HG02885 (cell line): ENCODE measurements around the gene SULT1E1.

Experiments used
- ATAC-seq: cut with Tn5 transposase; IDR thresholded peaks from one replicate; pipeline ENCODE4 v1.9.1; 2021; ENCODE audit warnings: mild to moderate bottlenecking; ENCODE audit not compliant: unreplicated experiment, poor library complexity

Gene SULT1E1, protein sequence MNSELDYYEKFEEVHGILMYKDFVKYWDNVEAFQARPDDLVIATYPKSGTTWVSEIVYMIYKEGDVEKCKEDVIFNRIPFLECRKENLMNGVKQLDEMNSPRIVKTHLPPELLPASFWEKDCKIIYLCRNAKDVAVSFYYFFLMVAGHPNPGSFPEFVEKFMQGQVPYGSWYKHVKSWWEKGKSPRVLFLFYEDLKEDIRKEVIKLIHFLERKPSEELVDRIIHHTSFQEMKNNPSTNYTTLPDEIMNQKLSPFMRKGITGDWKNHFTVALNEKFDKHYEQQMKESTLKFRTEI

DNA sequence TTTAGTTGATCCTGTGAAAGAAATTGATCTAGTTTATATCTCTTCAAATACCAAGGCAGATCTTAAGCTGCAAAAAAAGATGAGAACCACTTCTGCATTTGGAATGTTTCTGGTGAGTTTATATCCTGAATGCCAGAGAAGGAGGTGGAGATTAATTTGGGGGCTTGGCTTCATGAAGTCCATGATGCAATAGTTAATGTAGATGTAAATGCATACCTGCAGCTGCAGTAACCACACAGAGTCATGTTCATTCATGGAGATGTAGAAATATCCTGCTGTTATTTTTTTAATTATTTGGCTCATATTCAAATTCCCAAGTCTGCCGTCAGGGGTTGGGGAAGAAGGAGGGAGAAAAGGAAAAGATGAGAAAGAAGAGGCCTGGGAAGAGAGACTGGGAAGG, at the start of gene SULT1E1:
SULT1E1 (minus strand) TSS at position 94 of the 400 bp plus-strand sequence. CDS start 2,501 bp downstream, outside the sequence.
- no peak for ATAC-seq

DNA sequence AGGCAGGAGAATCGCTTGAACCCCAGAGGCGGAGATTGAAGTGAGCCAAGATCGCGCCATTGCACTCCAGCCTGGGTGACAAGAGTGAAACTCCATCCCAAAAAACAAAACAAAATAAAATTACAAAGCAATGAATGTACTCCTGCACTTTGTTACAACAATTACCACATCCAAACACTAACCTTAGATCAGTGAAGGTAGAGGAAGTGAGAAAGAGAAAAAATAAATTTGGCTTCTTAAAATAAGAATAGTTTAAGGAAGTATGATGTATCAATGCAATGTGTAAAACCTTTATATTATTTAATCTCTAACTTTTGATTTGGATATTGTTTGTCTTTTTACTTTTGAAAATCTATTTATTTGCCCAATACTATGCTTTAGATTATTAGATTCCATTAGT, 49.2 kb upstream of the SULT1E1 start:
- peak; percentile 44 for ATAC-seq

DNA sequence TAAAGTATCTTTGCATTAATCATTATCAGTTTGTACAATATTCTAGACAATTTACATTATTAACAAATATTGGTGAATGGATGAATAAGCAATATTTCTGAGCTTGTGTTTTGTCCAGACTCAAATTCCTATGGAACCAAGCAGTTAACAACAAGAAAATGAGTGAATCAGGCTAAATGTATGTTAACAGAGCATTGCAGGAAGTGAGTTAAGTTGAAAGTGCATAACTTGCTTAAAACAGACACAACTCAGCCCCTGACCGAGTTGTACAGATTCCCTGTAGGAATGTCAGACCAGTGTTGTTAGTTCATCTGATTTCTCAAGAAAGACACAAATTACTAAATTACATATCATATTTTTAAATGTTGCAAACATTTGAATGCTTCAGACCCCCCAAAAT, 47.2 kb upstream of the SULT1E1 start:
- no peak for ATAC-seq

DNA sequence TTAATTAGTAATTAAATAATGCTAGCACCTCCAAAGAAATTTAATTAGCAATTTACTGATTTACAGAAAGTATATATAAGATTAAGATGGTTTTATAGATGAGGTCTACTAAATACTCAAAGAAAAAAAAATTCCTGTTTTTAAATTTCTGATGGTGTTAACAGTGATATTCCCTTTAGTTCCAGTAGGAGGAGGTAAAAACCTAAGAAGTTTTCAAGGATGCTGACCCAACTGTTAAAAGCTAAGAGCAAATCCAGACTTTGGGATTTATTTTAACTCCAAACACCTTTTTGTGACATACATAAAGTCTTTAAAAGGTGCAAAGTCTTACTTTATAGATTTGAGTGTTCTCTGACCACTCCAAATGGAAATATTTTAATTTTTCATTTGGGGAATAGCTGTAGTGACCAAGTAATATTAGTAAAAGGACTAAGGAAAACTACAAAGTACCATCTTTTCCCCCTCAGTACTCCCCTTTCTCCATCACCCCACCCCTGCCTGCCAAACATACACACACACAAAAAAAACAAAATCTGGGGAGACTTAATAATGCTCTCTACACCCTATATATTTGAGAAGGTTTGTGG, 36.7 kb upstream of the SULT1E1 start:
- no peak for ATAC-seq

DNA sequence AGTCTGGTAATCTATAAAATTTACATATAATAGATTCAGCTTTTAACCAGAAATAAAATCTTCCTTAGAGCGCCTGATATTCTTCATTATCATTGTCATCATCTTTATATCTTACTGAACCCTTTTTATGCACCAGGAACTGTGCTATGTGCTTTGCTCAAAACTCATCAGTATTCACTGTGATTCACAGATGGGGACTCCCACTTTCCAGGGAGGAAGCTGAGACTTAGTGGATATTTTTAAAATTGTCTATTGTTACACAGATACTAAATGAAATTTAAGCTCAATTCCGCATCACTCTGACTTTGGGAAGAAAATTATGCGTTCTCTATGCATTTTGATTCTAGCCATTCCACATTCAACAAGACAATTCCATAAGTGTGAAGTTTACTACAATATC, 34.8 kb upstream of the SULT1E1 start:
- no peak for ATAC-seq

DNA sequence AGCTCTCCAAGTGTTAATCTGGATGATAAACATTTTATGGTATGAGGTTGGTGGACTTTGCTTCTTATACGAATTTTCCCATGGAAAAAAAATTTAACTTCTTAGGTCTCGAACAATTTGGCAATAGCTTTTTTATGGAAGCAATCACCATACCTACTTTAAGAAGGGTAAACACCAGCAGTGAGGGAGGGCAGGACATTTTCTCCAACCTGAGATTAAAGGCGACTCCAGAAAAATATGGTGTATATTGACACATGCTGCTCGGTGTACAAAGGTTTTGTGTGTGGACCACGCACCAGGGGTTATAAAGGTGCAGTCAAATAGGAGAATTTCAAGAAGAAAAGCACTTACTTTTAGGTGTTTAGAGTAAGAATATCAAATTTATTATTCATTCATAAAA, 34.2 kb upstream of the SULT1E1 start:
- no peak for ATAC-seq

DNA sequence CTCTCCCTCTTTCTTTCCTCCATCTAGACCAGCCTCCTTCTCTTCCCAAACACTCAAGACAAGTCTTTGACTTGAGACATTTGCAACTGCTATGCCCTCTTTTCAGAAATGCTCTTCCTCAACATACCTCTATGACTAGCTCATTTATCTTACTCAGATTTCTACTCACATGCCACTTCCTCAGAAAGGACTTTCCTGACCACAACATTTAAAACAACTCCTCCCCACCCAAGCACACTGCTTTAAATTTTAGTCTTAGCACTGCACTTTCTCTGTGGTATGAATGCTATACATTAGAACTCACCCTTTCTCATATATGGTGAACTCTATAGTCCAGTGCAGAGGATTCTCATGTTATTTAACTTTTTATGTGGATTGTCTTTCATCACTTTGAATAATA, 28.4 kb upstream of the SULT1E1 start:
- peak; percentile 56 for ATAC-seq

DNA sequence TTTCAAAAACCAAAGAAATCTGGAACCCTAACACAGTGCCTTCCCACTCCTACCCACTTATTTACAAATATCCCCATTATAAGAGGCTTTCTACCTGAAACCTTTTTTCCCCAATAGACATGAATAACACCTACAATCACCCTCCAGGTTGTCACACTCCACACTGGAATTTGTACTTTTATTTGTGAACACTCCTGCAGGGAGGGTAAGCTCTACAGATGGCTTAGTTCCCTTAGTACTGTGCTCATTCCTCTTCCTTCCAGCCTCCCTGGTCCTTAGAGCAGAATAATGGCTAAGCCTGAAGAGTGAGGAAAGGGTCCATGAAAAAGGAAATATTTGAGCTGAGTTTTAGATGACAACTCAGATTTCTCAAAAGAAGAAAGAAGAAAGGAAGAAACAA, 22.2 kb upstream of the SULT1E1 start:
- no peak for ATAC-seq

DNA sequence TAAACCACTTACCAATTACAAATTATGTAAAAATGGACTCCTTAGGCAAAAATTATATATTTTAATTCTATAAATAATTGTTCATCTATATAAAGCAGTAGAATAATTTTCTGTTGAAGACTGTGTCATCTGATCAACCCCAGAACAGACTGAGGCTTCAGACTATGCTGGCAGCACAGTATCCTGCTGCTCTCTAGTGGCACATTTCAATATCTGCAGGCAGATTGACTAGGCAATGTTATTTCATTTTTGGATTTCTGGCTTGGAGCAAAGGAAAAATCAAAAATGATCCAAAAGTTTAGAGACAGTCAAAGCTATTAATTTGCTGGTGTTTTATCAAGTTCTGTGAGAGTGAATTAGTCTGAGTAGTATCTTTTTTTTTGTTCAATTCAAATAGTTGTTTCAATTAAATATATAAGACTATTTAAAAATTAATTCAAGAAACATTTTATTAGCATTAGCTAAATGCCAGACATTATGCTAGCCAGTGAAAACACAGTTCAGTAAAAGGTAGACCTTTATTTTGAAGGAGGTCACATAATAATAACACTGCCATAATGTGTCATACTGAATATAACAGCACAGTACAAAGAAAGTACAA, 21.3 kb upstream of the SULT1E1 start:
- ATAC-seq, result peak; percentile 91

DNA sequence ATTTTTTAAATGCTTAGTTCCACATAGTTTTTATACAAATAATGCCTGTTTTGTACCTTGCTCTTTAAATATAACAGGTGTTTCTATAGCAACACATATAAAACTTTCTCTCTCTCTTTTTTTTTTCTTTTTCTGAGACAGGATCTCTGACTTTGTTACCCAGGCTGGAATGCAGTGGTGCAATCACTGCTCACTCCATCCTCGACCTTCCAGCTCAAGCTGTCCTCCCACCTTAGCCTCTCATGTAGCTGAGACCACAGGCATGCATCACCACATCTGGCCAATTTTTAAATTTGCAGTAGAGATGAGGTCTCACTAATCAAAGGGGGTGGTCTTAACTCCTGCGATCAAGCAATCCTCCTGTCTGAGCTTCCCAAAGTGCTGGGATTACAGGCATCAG, 18.3 kb upstream of the SULT1E1 start:
- ATAC-seq, result no peak

DNA sequence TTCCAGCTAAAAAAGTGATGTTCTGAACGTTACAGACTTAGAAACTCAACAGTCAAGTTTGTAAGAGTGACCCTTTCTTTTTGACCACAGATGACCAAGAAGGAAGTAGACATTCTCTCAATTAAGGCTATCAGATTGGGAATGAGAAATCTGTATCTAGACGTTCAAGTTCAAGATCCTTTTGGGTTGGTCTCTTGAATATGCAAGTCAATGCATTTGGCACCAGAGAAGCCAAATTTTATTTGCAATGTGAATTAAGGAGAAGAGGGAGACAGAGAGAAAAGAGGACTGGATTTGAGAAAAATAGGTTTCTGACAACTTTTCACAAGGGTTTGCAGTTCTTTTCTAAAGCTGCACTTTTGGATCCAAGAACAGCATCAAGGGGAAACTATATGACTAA, 17.5 kb upstream of the SULT1E1 start:
- ATAC-seq, result no peak

DNA sequence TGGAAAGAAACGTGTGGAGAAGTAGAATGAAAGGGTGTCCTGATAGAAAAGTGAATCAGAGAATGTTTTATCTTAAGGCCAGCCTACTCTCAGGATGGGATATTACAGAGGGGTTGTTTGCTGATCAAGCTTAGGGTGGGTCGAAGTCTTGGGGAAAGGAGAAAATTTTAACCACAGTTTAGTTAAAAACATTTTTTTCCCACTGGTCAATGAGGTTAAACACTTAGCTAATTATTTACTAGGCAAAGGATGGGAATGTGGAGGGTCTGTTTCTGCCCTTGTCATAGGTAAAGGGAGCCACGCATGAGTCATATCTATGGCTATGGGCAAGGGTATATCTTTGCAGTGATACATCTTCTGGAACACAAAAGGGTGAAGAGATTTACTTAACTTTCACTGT, 16.1 kb upstream of the SULT1E1 start:
- no peak for ATAC-seq

DNA sequence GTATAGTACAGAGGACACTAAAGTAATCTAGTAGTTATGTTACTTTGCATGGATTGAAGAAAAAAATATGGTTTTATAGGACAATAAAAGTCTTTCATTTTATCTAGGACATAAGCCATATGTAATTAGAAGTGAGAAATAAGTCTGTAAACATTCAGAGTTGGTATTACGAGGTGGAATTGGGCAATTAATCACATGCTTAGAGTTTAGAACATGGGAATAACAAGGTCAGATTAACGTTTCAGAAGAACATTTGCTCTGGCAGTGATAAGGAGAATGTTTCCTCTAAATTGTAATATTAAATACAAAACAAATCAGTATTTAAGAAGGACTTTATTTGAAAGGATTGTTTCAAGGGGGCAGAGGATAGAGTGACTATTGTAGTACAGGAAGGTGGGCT, 15.6 kb upstream of the SULT1E1 start:
- ATAC-seq, result no peak

DNA sequence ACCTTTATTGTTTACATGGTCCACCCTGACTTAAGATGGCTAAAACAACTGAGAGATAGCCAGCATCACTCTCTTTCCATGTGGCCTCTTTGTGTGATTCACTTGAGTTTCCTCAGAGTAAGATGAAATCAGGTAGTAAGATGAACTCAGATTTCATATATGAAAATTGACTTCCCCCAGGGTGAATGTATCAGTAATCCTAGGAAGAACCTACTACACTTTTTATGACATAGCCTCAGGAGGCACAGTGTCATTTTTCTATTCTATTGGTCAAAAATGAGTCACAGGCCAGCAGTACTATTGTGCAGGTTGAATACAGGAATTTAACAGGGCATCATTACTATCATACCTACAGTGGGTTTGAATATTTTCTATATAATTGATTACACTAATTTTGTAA, 14.6 kb upstream of the SULT1E1 start:
- no peak for ATAC-seq

DNA sequence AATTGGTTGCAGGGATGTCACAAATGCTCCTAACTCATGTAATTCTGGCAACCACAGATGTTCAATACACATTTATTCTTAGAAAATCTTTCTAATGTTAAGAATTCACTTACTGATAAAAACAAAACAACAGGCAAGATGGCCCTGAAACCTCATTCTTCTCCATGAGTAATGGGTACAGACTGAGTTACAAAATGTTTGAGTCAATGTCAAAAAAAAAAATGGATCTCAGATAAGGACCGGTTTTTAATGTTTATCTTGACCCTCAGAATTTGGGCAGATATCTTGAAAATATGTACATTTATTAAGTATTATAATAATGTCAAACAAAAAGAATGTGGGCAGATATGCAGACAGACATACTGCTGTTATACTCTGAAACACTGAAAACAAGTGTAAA, 1.8 kb upstream of the SULT1E1 start:
- no peak for ATAC-seq

DNA sequence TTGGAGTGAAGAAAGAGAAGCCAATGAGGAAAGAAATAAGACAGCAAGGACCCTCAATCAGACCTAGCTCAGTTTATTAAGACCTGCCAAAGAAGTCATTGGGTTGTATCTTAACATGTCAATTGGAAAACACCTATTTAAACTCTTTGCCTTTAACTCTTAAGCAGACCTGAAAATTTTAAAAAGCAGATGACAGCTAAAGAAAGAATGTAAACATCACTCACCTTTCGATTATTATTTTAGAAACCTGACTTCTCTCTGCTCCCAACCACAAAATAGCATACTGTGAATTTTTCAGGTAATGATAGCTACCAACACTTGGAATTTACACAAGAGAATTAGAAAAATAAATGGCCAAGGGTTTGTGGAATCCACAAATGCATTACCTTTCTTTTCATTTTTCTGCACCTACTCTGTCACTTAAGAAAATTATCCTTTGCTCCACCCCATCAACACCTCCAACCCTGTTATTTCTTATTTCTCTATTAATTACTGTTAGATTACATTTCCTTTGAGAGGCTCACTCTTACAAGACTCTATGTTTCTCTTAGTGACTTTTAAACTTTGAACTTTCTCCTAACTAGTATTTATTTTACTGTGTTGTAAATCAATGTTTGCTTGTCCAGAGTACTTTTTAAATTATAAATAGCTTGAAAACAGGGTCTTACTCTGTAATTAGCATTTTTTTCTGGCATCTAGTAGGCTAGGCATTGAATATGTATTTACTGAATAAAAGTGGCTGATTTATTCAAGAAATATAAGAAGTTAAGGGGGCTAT, 765 bp upstream of the SULT1E1 start:
- ATAC-seq, result no peak

DNA sequence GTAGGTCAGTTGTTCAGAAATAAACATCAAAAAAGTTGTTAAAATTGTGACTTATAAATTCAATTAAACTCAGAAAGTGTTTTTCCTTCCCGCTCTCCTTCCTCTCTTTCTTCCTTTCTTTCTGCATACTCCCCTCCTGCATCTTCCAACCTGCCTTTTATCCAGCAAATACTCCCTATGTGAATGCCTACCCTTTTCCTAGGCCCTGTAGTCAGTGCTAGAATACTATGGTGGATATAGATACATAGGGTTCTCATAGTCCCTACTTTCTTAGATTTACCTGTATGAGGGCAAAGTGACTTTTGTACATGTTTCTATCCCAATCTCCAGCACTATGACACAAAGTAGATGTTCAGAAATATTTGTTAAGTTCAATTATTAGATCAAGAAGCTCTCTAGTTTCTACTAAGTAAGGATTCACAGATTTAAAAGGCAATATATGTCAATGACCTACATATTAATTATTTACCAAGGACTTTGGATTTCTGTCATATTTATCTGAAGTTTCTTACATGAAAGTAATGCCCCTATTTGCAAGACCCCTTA, 732 bp downstream of the SULT1E1 start:
- no peak for ATAC-seq

DNA sequence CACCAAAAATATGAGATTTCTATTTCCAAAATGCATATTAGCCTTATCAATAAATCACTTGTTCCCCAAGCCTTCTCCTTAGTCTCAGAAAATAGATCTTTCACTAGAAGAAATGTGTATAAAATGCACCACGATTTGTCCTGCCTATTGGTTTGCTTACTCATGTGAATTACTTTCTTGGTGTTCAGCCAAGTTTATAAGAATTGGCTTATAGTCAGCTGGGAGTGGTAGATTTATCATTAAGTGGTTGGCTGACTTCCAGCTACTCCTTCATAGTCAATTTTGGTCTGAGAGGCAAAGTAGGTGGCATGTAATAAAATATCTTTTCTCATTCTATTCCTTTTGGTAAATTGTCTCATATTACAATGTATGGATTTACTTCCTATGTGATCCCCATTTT, 1.3 kb downstream of the SULT1E1 start:
- ATAC-seq, result no peak

DNA sequence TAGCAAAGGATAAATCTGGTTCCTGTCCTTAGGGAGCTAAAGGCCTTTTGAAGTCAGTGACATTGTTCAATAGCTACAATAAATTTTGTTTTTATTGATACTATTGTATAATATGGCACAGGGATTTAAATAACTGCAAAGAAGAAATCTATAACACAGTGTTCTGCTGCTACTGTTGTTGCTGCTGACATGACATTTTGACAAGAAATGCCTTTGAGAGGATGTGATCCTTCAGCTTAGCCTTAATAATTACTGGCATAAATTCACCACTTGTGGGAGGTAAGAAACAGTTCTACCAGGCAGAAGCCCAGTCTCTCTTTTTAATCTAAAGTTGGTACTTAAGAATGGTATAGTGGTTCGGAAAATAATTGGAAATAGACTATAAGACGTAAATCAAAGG, 4.1 kb downstream of the SULT1E1 start:
- no peak for ATAC-seq

DNA sequence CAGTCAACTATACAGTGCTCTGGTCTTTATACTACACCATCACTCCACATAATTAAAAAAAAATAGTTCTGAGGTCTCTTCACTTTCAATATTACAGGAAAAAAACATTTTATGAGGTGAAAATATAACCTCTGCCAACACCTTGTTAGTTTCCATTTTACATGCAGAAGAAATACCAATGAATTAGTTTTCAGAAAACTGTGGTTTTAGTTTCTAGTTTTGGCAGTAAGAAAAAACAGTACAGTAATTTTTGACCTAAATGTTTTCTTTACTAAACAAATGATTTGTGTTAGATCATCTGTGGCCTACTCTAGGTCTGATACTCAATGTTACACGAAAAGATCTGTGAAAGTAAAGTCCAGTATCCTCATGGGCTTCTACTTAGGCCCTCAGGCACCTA, 10.0 kb downstream of the SULT1E1 start:
- ATAC-seq, result peak; percentile 85

DNA sequence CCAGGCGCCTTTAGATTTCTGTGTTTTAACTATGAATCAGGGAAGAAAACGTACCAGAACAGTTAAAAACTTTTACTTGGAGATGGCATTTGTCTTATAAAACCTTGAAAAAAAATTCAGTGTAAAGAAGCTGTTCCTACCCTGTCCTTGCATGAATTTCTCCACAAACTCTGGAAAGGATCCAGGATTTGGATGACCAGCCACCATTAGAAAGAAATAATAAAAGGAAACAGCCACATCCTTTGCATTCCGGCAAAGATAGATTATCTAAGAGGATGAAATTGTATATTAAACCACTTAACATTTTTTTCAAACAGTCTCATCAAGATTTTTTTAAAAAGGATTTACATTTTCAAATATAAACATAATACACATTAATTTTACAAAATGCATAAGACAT, 10.6 kb downstream of the SULT1E1 start:
- no peak for ATAC-seq
